GM12878 (cell line): ENCODE measurements around the gene KRTAP29-1. TPM values are rescaled to one million over a fixed set of nuclear protein-coding genes. Genes with fewer than 3 reads are reported as not detected.

Experiments used
- ATAC-seq: fragments of 200-7000 bp; cut with Tn5 transposase; 3 replicates; pipeline ENCODE4 v1.9.1; 2020; ENCODE audit warnings: mild to moderate bottlenecking, moderate library complexity
- BruUV-seq: library from RNA; stranded (reverse); fragments of 400-500 nt; replicated peaks from 2 replicates; lab custom pipeline; 2021; lab: Mats Ljungman, UMichigan
- CTCF ChIA-PET: fragments of 300-600 bp; sonication (Branson Sonifier 250); formaldehyde crosslinking; extraction: SDS; loops from one replicate; lab custom pipeline; 2021; ENCODE audit warnings: inconsistent platforms; lab: Yijun Ruan, JAX
- POLR2A ChIA-PET: fragments of 350-600 bp; formaldehyde crosslinking; extraction: SDS; loops from one replicate; lab custom pipeline; 2021; ENCODE audit warnings: inconsistent platforms; lab: Charles Lee
- RAD21 ChIA-PET: fragments of 300-600 bp; sonication (Branson Sonifier 250); formaldehyde crosslinking; loops from one replicate; lab custom pipeline; 2023; ENCODE audit warnings: antibody characterized with exemption; ENCODE audit not compliant: unreplicated experiment; lab: Charles Lee
- SMC1A ChIA-PET: fragments of 300-600 bp; sonication (Branson Sonifier 250); formaldehyde crosslinking; loops from one replicate; lab custom pipeline; 2023; ENCODE audit not compliant: unreplicated experiment, uncharacterized antibody; lab: Charles Lee
- DNase-seq: peaks from one replicate; pipeline ENCODE4 v3.0.0-alpha.2; 2011; ENCODE audit warnings: low read depth, low spot score
- FAIRE-seq: peaks from 3 replicates; lab custom pipeline; 2011; peaks lifted over from hg19 to GRCh38; lab: Jason Lieb, UNC
- H2AFZ ChIP-seq: 2 replicates; pipeline ENCODE4 v1.6.0; 2011; ENCODE audit warnings: low read depth, low read length, control low read depth; ENCODE audit not compliant: control insufficient read depth
- H3K27ac ChIP-seq: 2 replicates; pipeline ENCODE4 v1.5.1; 2011; ENCODE audit warnings: control low read depth; ENCODE audit not compliant: control insufficient read depth, insufficient read depth
- H3K27me3 ChIP-seq, 2 experiments: replicated peaks in 1 of 2; 2 replicates each; pipeline versions ENCODE4 v1.6.0 to v1.6.1; 2011; ENCODE audit warnings: low read length in 1 of 2; ENCODE audit not compliant: control insufficient read depth in 2 of 2, insufficient read depth in 2 of 2
- H3K36me3 ChIP-seq, 2 experiments: 2 replicates each; pipeline ENCODE4 v1.5.1; 2011; ENCODE audit warnings: low read length in 1 of 2; ENCODE audit not compliant: control insufficient read depth in 2 of 2, insufficient read depth in 2 of 2
- H3K4me1 ChIP-seq: 2 replicates; pipeline ENCODE4 v1.6.1; 2011; ENCODE audit warnings: mild to moderate bottlenecking, low read length, moderate library complexity, mixed read lengths; ENCODE audit not compliant: control insufficient read depth, insufficient read depth
- H3K4me2 ChIP-seq: 2 replicates; pipeline ENCODE4 v1.6.0; 2011; ENCODE audit warnings: control low read depth; ENCODE audit not compliant: control insufficient read depth, insufficient read depth
- H3K4me3 ChIP-seq: fragments of 200-600 bp; sonication (generic); 2 replicates; pipeline ENCODE4 v1.5.1; 2016
- H3K79me2 ChIP-seq: 2 replicates; pipeline ENCODE4 v1.6.0; 2011; ENCODE audit warnings: low read length; ENCODE audit not compliant: control insufficient read depth, insufficient read depth
- H3K9ac ChIP-seq: 2 replicates; pipeline ENCODE4 v1.8.0; 2011; ENCODE audit warnings: low read length, control low read depth, mixed read lengths; ENCODE audit not compliant: control insufficient read depth, insufficient read depth
- H3K9me3 ChIP-seq: replicated peaks from 3 replicates; pipeline ENCODE4 v1.5.1; 2011; ENCODE audit warnings: mild to moderate bottlenecking, low read length; ENCODE audit not compliant: control insufficient read depth, insufficient read depth
- H4K20me1 ChIP-seq: 2 replicates; pipeline ENCODE4 v1.6.0; 2011; ENCODE audit not compliant: control insufficient read depth, insufficient read depth
- BHLHE40 ChIP-seq, 2 experiments: fragments of 450-650 bp in 1 of 2; IDR thresholded peaks; 2 replicates each; pipeline ENCODE4 v1.6.1; 2011 to 2017; ENCODE audit warnings: low read depth in 2 of 2, borderline replicate concordance in 1 of 2, improper control_type of control experiment in 1 of 2, low read length in 1 of 2, mild to moderate bottlenecking in 1 of 2
- CBFB ChIP-seq: IDR thresholded peaks from 2 replicates; pipeline ENCODE4 v1.6.1; 2016; ENCODE audit warnings: antibody characterized with exemption, low read depth
- CTCF ChIP-seq, 3 experiments: IDR thresholded peaks in 2 of 3; conservative IDR thresholded peaks in 1 of 3; 2 replicates each; pipeline ENCODE4 v1.5.1; 2011; ENCODE audit warnings: low read depth in 3 of 3, low read length in 3 of 3, mild to moderate bottlenecking in 3 of 3, control low read depth in 2 of 3, moderate library complexity in 2 of 3, inconsistent platforms in 1 of 3, mixed read lengths in 1 of 3; ENCODE audit not compliant: control insufficient read depth in 2 of 3, insufficient read depth in 1 of 3; ENCODE audit errors: extremely low read depth in 1 of 3
- DPF2 ChIP-seq: fragments of 450-650 bp; IDR thresholded peaks from 2 replicates; pipeline ENCODE4 v1.6.1; 2017; ENCODE audit warnings: mild to moderate bottlenecking
- GATAD2B ChIP-seq: fragments of 450-650 bp; conservative IDR thresholded peaks from 2 replicates; pipeline ENCODE4 v1.6.1; 2017; ENCODE audit warnings: low read depth, mild to moderate bottlenecking, moderate library complexity
- HSF1 ChIP-seq: fragments of 150-350 bp; IDR thresholded peaks from 2 replicates; pipeline ENCODE4 v1.6.1; 2014; ENCODE audit warnings: mild to moderate bottlenecking, low read depth, low read length
- MTA2 ChIP-seq: fragments of 450-650 bp; IDR thresholded peaks from 2 replicates; pipeline ENCODE4 v1.6.1; 2016; ENCODE audit warnings: low read depth, mild to moderate bottlenecking, moderate library complexity
- MYB ChIP-seq: fragments of 150-350 bp; IDR thresholded peaks from 2 replicates; pipeline ENCODE4 v1.6.1; 2014; ENCODE audit warnings: mild to moderate bottlenecking, low read depth, low read length, borderline replicate concordance
- NKRF ChIP-seq: fragments of 450-650 bp; conservative IDR thresholded peaks from 2 replicates; pipeline ENCODE4 v1.6.1; 2017; ENCODE audit warnings: mild to moderate bottlenecking, moderate library complexity
- RELA ChIP-seq: fragments of 450-650 bp; IDR thresholded peaks from 2 replicates; pipeline ENCODE4 v1.8.0; 2014; ENCODE audit warnings: borderline replicate concordance; ENCODE audit not compliant: partially characterized antibody
- RFX5 ChIP-seq: IDR thresholded peaks from 2 replicates; pipeline ENCODE4 v1.6.1; 2011; ENCODE audit warnings: low read depth, low read length, improper control_type of control experiment
- SPI1 ChIP-seq: IDR thresholded peaks from 2 replicates; pipeline ENCODE4 v1.6.1; 2011; ENCODE audit warnings: low read depth, mild to moderate bottlenecking, low read length, moderate library complexity, borderline replicate concordance; ENCODE audit not compliant: insufficient read depth
- SREBF1 ChIP-seq: IDR thresholded peaks from 2 replicates; pipeline ENCODE4 v1.6.1; 2012; ENCODE audit warnings: mild to moderate bottlenecking, low read length
- SUPT20H ChIP-seq: IDR thresholded peaks from 2 replicates; pipeline ENCODE4 v1.6.1; 2011; ENCODE audit warnings: low read depth, mild to moderate bottlenecking, low read length, moderate library complexity, borderline replicate concordance; ENCODE audit not compliant: control insufficient read depth
- TCF3 ChIP-seq: IDR thresholded peaks from 2 replicates; pipeline ENCODE4 v1.6.1; 2012; ENCODE audit warnings: low read depth, mild to moderate bottlenecking, low read length, borderline replicate concordance; ENCODE audit not compliant: insufficient read depth
- ZNF207 ChIP-seq: fragments of 450-650 bp; IDR thresholded peaks from 2 replicates; pipeline ENCODE4 v1.6.1; 2014; ENCODE audit warnings: antibody characterized with exemption, mild to moderate bottlenecking, borderline replicate concordance
- ZNF24 ChIP-seq: fragments of 450-650 bp; IDR thresholded peaks from 2 replicates; pipeline ENCODE4 v1.6.1; 2017; ENCODE audit warnings: antibody characterized with exemption, mild to moderate bottlenecking
- WGBS: methylation state at CpG from one replicate; pipeline ENCODE4 v1.1.6; 2016; ENCODE audit warnings: low lambda C conversion rate; ENCODE audit not compliant: insufficient replicate concordance, insufficient coverage; ENCODE audit errors: missing lambda C conversion rate; 5-methylcytosine and 5-hydroxymethylcytosine counted together
- in situ Hi-C: fragments of 300-500 bp; cut with MboI; formaldehyde crosslinking; loops from 9 replicates; pipeline ENCODE4 v1.14.3; 2018; ENCODE audit warnings: mixed read lengths
- intact Hi-C: fragments of 100-400 bp; cut with micrococcal nuclease; formaldehyde crosslinking; loops from one replicate; pipeline ENCODE4 v1.14.2; 2022; ENCODE audit not compliant: unreplicated experiment
- polyA plus RNA-seq, 11 experiments: library from polyadenylated mRNA; depleted of rRNA in 4 of 11; unstranded in 6 of 11; stranded (reverse) in 5 of 11; fragments of >200 nt; fragmentation: Nextera tagmentation in 4 of 11; fragmentation: Illumina TruSeq in 1 of 11; extraction: Ambion mirVana in 4 of 11; extraction: Trizol in 1 of 11; gene quantifications; 1 replicate in 1 of 11; 2 replicates in 10 of 11; pipeline versions ENCODE4 v1.2.1 to v1.2.3, GENCODE V29; 2011 to 2016; ENCODE audit warnings: inconsistent platforms in 2 of 11, missing spikeins in 2 of 11, low read depth in 1 of 11
- total RNA-seq, 4 experiments: library from RNA; depleted of rRNA in 3 of 4; stranded (reverse); fragments of >200 nt in 3 of 4; fragmentation: Illumina TruSeq in 1 of 4; extraction: Trizol in 1 of 4; gene quantifications; 2 replicates each; pipeline versions ENCODE4 v1.2.1 to v1.2.3, GENCODE V29; 2013 to 2021

KRTAP29-1 gene
- total and polyA plus RNA-seq, 10 of the 15 experiments (the other 5 are each of a cell fraction or from before 2014, with no cell fraction given), result 1.9 TPM; not detected in 9

GRCh38 chr17:41322903-41323895 is 20.5 kb upstream of the KRTAP29-1 start:
- ChIA-PET POLR2A (no interaction called here), RAD21 (interaction anchor here (0.5 to 2.1 kb wide), 6 partner anchors 16 to 1087 kb away, joined by 3 to 8 read pairs (median 4); no protein-coding TSS in a partner anchor), CTCF (interaction anchor here (0.7 to 1.7 kb wide), 20 partner anchors 9 to 703 kb away, joined by 3 to 14 read pairs (median 4); no protein-coding TSS in a partner anchor), SMC1A (interaction anchor here (0.7 to 1.4 kb wide), 4 partner anchors 10 to 326 kb away, joined by 3 to 6 read pairs (median 4); partner anchors contain the start of gene KRTAP16-1)
- no peak overlapping the region for H3K9ac ChIP-seq
- intact Hi-C loops (loop anchor here (1.0 to 10.0 kb wide), 2 partner anchors 414 to 698 kb away; no protein-coding TSS in a partner anchor), in situ Hi-C loops (loop anchor here (5.0 kb wide), 1 partner anchor 411 kb away; no protein-coding TSS in a partner anchor)
- H4K20me1 ChIP-seq, result no peaks in the 10 kb centered on the region
- H3K4me1 ChIP-seq, result no peaks in the 10 kb centered on the region
- H3K4me3 ChIP-seq, result no peak overlapping the region
- no TSS peak for BruUV-seq
- FAIRE-seq (no peak), DNase-seq (no peak), ATAC-seq (no peak)
- H2AFZ ChIP-seq, result no peak overlapping the region
- H3K9me3 ChIP-seq, result no peaks in the 10 kb centered on the region; the same call in 2 of the 3 replicates
- H3K36me3 ChIP-seq, result no peaks in the 10 kb centered on the region
- H3K4me2 ChIP-seq, result no peak overlapping the region
- H3K27ac ChIP-seq, result no peak overlapping the region
- 22% methylated on average over 11 of the region's 11 CpGs for WGBS
- H3K27me3 ChIP-seq, result no peaks in the 10 kb centered on the region
- TF ChIP-seq ZNF207 (no peak), MYB (no peak), DPF2 (no peak), GATAD2B (no peak), NKRF (no peak), CBFB (no peak), MTA2 (no peak), BHLHE40 (IDR thresholded peaks at IDR 0.05; ENCODE audit: borderline replicate concordance in 1 of 2, low read depth in 2 of 2, low read length in 1 of 2) (no peak), SREBF1 (no peak), HSF1 (no peak), CTCF (IDR thresholded peaks at IDR 0.05 in 2 of 3, conservative IDR thresholded peaks at IDR 0.05 in 1 of 3; ENCODE audit: control insufficient read depth in 2 of 3, extremely low read depth in 1 of 3, insufficient read depth in 1 of 3, low read depth in 3 of 3, low read length in 3 of 3) (no peak), RFX5 (no peak), SPI1 (no peak), SUPT20H (no peak), RELA (no peak), ZNF24 (no peak), TCF3 (no peak)
- H3K79me2 ChIP-seq, result no peaks in the 10 kb centered on the region
